OCI-LY1 (cell line): ENCODE results near the gene SUN5.

Experiments used
- H2AFZ ChIP-seq: fragments of 200-600 bp; sonication (generic), shearing (Covaris generic); 2 replicates; pipeline ENCODE4 v1.6.0; 2014; ENCODE audit warnings: antibody characterized with exemption, mild to moderate bottlenecking, low read length
- H3F3A ChIP-seq: fragments of 200-600 bp; sonication (generic), shearing (Covaris generic); 2 replicates; pipeline ENCODE4 v1.6.0; 2014; ENCODE audit warnings: mild to moderate bottlenecking, antibody characterized with exemption, low read length, moderate library complexity; ENCODE audit not compliant: insufficient read depth
- H3K27ac ChIP-seq: fragments of 200-600 bp; sonication (generic); 2 replicates; pipeline ENCODE4 v1.5.1; 2014; ENCODE audit warnings: low read length, mixed run types, mild to moderate bottlenecking, low read depth; ENCODE audit not compliant: poor library complexity, severe bottlenecking
- H3K27me3 ChIP-seq: fragments of 200-600 bp; sonication (generic); 2 replicates; pipeline ENCODE4 v1.6.0; 2014; ENCODE audit warnings: antibody characterized with exemption, mild to moderate bottlenecking, low read length, moderate library complexity; ENCODE audit not compliant: insufficient read depth
- H3K36me3 ChIP-seq: fragments of 200-600 bp; sonication (generic); 2 replicates; pipeline ENCODE4 v1.6.1; 2014; ENCODE audit warnings: mild to moderate bottlenecking, antibody characterized with exemption, low read length, moderate library complexity, mixed read lengths; ENCODE audit not compliant: insufficient read depth
- H3K4me1 ChIP-seq: fragments of 200-600 bp; sonication (generic); 2 replicates; pipeline ENCODE4 v1.5.1; 2014; ENCODE audit warnings: mild to moderate bottlenecking, low read length, moderate library complexity; ENCODE audit not compliant: insufficient read depth, severe bottlenecking
- H3K4me2 ChIP-seq: fragments of 200-600 bp; sonication (generic), shearing (Covaris generic); 2 replicates; pipeline ENCODE4 v1.6.1; 2014; ENCODE audit warnings: low read length
- H3K4me3 ChIP-seq: fragments of 200-600 bp; sonication (generic); 2 replicates; pipeline ENCODE4 v1.5.1; 2014; ENCODE audit warnings: low read length, low read depth, mild to moderate bottlenecking, mixed read lengths; ENCODE audit not compliant: poor library complexity, severe bottlenecking
- H3K79me2 ChIP-seq: fragments of 200-600 bp; shearing (Covaris generic); 2 replicates; pipeline ENCODE4 v1.6.1; 2016; ENCODE audit warnings: mixed run types, low read length, mixed read lengths; ENCODE audit not compliant: insufficient read depth
- H3K9ac ChIP-seq: fragments of 200-600 bp; sonication (generic), shearing (Covaris generic); 2 replicates; pipeline ENCODE4 v1.6.1; 2014; ENCODE audit warnings: mild to moderate bottlenecking, low read length, mixed read lengths
- H3K9me2 ChIP-seq: fragments of 200-600 bp; sonication (generic), shearing (Covaris generic); 2 replicates; pipeline ENCODE4 v1.6.1; 2014; ENCODE audit warnings: low read depth, mild to moderate bottlenecking, low read length, mixed read lengths
- H3K9me3 ChIP-seq: fragments of 200-600 bp; shearing (Covaris generic); 2 replicates; pipeline ENCODE4 v1.6.1; 2014; ENCODE audit warnings: low read length, mixed read lengths
- H4K20me1 ChIP-seq: fragments of 200-600 bp; sonication (generic), shearing (Covaris generic); 2 replicates; pipeline ENCODE4 v1.6.0; 2016; ENCODE audit warnings: mild to moderate bottlenecking, low read length; ENCODE audit not compliant: insufficient read depth
- CTCF ChIP-seq: fragments of 200-600 bp; sonication (generic), shearing (Covaris generic); IDR thresholded peaks from 2 replicates; pipeline ENCODE4 v1.5.1; 2017; ENCODE audit warnings: mild to moderate bottlenecking, antibody characterized with exemption, low read length, moderate library complexity, mixed read lengths
- EZH2 ChIP-seq: fragments of 200-600 bp; sonication (generic), shearing (Covaris generic); IDR thresholded peaks from 2 replicates; pipeline ENCODE4 v1.8.0; 2017; ENCODE audit warnings: borderline replicate concordance, mixed run types, mild to moderate bottlenecking, antibody characterized with exemption, low read length, moderate library complexity, mixed read lengths

The SUN5 gene

GRCh38 chr20:32991792-32992641, 12.2 kb downstream of the SUN5 start:
- Histone ChIP-seq H3K4me1 (no peaks in the 10 kb centered on the region), H3K79me2 (no peaks in the 10 kb centered on the region), H3K4me3 (no peak overlapping the region), H3K9me2 (no peaks in the 10 kb centered on the region), H3K27me3 (no peaks in the 10 kb centered on the region; the same call in 1 of the 2 replicates), H3K4me2 (no peak overlapping the region), H3K36me3 (no peaks in the 10 kb centered on the region; the same call in 1 of the 2 replicates), H3F3A (no peaks in the 10 kb centered on the region), H2AFZ (no peak overlapping the region), H3K27ac (no peak overlapping the region), H3K9ac (no peak overlapping the region), H4K20me1 (no peaks in the 10 kb centered on the region), H3K9me3 (peaks cover 9% of the 10 kb centered on the region; the same call in 1 of the 2 replicates)
- TF ChIP-seq CTCF (no peak), EZH2 (no peak)

GRCh38 chr20:32991383-32991782, 12.8 kb downstream of the SUN5 start:
- no peaks in the 10 kb centered on the region for H4K20me1 ChIP-seq
- H3K9ac ChIP-seq = no peak overlapping the region
- H3K27ac ChIP-seq = no peak overlapping the region
- H3K36me3 ChIP-seq = no peaks in the 10 kb centered on the region; the same call in 1 of the 2 replicates
- no peaks in the 10 kb centered on the region for H3K79me2 ChIP-seq
- H3K4me2 ChIP-seq = no peak overlapping the region
- no peak overlapping the region for H3K4me3 ChIP-seq
- H3F3A ChIP-seq = no peaks in the 10 kb centered on the region
- no peak for TF ChIP-seq CTCF
- TF ChIP-seq EZH2 = no peak
- H3K9me2 ChIP-seq = no peaks in the 10 kb centered on the region
- no peaks in the 10 kb centered on the region for H3K4me1 ChIP-seq
- no peak overlapping the region for H2AFZ ChIP-seq
- peaks cover 9% of the 10 kb centered on the region; the same call in 1 of the 2 replicates for H3K9me3 ChIP-seq
- no peaks in the 10 kb centered on the region for H3K27me3 ChIP-seq

- Histone ChIP-seq H3K79me2 (no peaks in the 10 kb centered on the region), H3K36me3 (no peaks in the 10 kb centered on the region; the same call in 1 of the 2 replicates), H3K4me3 (no peak overlapping the region), H2AFZ (no peak overlapping the region), H3F3A (no peaks in the 10 kb centered on the region), H4K20me1 (no peaks in the 10 kb centered on the region), H3K4me1 (no peaks in the 10 kb centered on the region), H3K9me3 (peaks cover 5% of the 10 kb centered on the region; the same call in 1 of the 2 replicates), H3K27ac (no peak overlapping the region), H3K9me2 (no peaks in the 10 kb centered on the region), H3K9ac (no peak overlapping the region), H3K4me2 (no peak overlapping the region), H3K27me3 (no peaks in the 10 kb centered on the region; the same call in 1 of the 2 replicates)
- no peak for TF ChIP-seq CTCF
- no peak for TF ChIP-seq EZH2
Measured at GRCh38 chr20:32990426-32990825, 13.8 kb downstream of the SUN5 start.
